Measurements from ENCODE around the gene ATP6V0E2.

Gene ATP6V0E2

GRCh38 chr7:149872419-149873073, 1.2 kb upstream of the ATP6V0E2 start:
- Histone ChIP-seq H3K4me3 (peak overlapping the region in 6 of 7 experiments; percentile 55 to 92 (median 74)), H3K27ac (peak overlapping the region in 14 of 21 experiments; percentile 50 to 94 (median 80))

- Histone ChIP-seq H3K4me3 (peak overlapping the region; percentile 55 to 92 (median 72)), H3K27ac (peak overlapping the region in 13 of 21 experiments; percentile 6 to 94 (median 74))
Measured at GRCh38 chr7:149873970-149874643, 338 bp downstream of the ATP6V0E2 start.

- Histone ChIP-seq H3K4me3 (peak overlapping the region in 4 of 7 experiments; percentile 58 to 92 (median 78)), H3K27ac (no peak overlapping the region)
Measured at GRCh38 chr7:149874644-149875028, 867 bp downstream of the ATP6V0E2 start.

- no peak overlapping the region for H3K27ac ChIP-seq
- no peak overlapping the region for H3K4me3 ChIP-seq
Measured at GRCh38 chr7:149875396-149875795, 1.6 kb downstream of the ATP6V0E2 start.

GRCh38 chr7:149877890-149878522, 4.2 kb downstream of the ATP6V0E2 start:
- no peak overlapping the region for H3K27ac ChIP-seq
- H3K4me3 ChIP-seq = no peak overlapping the region

- Histone ChIP-seq H3K4me3 (no peak overlapping the region), H3K27ac (no peak overlapping the region)
Measured at GRCh38 chr7:149878523-149878921, 4.8 kb downstream of the ATP6V0E2 start.

- H3K27ac ChIP-seq = no peak overlapping the region
- H3K4me3 ChIP-seq = no peak overlapping the region
Measured at GRCh38 chr7:149879271-149879743, 5.5 kb downstream of the ATP6V0E2 start.

GRCh38 chr7:149879766-149880637, 6.2 kb downstream of the ATP6V0E2 start:
- Histone ChIP-seq H3K27ac (no peak overlapping the region), H3K4me3 (no peak overlapping the region)

GRCh38 chr7:149880638-149881311, 7.0 kb downstream of the ATP6V0E2 start:
- H3K4me3 ChIP-seq = no peak overlapping the region

GRCh38 chr7:149881328-149882247, 7.8 kb downstream of the ATP6V0E2 start:
- Histone ChIP-seq H3K4me3 (no peak overlapping the region), H3K27ac (peak overlapping the region in 1 of 21 experiments; percentile 41)

More at GRCh38 chr7:149880638-149881311, 7.0 kb downstream of the ATP6V0E2 start:
- no peak overlapping the region for H3K27ac ChIP-seq

- Histone ChIP-seq H3K27ac (peak overlapping the region in 1 of 21 experiments; percentile 41), H3K4me3 (no peak overlapping the region)
Measured at GRCh38 chr7:149882248-149883047, 8.7 kb downstream of the ATP6V0E2 start.

- Histone ChIP-seq H3K4me3 (no peak overlapping the region), H3K27ac (peak overlapping the region in 1 of 21 experiments; percentile 8)
Measured at GRCh38 chr7:149883048-149883438, 9.3 kb downstream of the ATP6V0E2 start.

GRCh38 chr7:149883452-149883861, 9.7 kb downstream of the ATP6V0E2 start:
- peak overlapping the region in 1 of 21 experiments; percentile 8 for H3K27ac ChIP-seq
- no peak overlapping the region for H3K4me3 ChIP-seq

- no peak overlapping the region for H3K27ac ChIP-seq
- H3K4me3 ChIP-seq = no peak overlapping the region
Measured at GRCh38 chr7:149884016-149884415, 10.2 kb downstream of the ATP6V0E2 start.

- Histone ChIP-seq H3K27ac (no peak overlapping the region), H3K4me3 (no peak overlapping the region)
Measured at GRCh38 chr7:149884541-149884940, 10.8 kb downstream of the ATP6V0E2 start.

- H3K4me3 ChIP-seq = no peak overlapping the region
- no peak overlapping the region for H3K27ac ChIP-seq
Measured at GRCh38 chr7:149885191-149886017, 11.6 kb downstream of the ATP6V0E2 start.
